HG02678 (cell line): ENCODE results near the gene BLACAT1.
A peak's percentile ranks its signal among the peaks of the same experiment; 100 is the strongest.
"Not testable (repeated sequence)": the region's sequence is repeated elsewhere in the genome, so short reads cannot be mapped to it uniquely, and the experiment has no call there.

Experiments used
- ATAC-seq: cut with Tn5 transposase; IDR thresholded peaks from one replicate; pipeline ENCODE4 v1.9.1; 2021; ENCODE audit warnings: mild to moderate bottlenecking, moderate library complexity; ENCODE audit not compliant: unreplicated experiment

BLACAT1 gene

GRCh38 chr1:205442051-205442725 is 13.7 kb downstream of the BLACAT1 start:
- ATAC-seq: no peak

GRCh38 chr1:205441716-205442050 is 14.2 kb downstream of the BLACAT1 start:
- ATAC-seq: no peak

- peak; percentile 7 for ATAC-seq
These were observed 14.6 kb downstream of the BLACAT1 start for GRCh38 chr1:205441318-205441633.

GRCh38 chr1:205440476-205441317 is 15.1 kb downstream of the BLACAT1 start:
- peak; percentile 86 for ATAC-seq

GRCh38 chr1:205440121-205440475 is 15.7 kb downstream of the BLACAT1 start:
- no peak for ATAC-seq

- ATAC-seq: no peak
These were observed 17.4 kb downstream of the BLACAT1 start for GRCh38 chr1:205438213-205439158.

- ATAC-seq: no peak
These were observed 18.3 kb downstream of the BLACAT1 start for GRCh38 chr1:205437570-205437969.

GRCh38 chr1:205436776-205437410 is 19.0 kb downstream of the BLACAT1 start:
- ATAC-seq: no peak

- no peak for ATAC-seq
These were observed 20.0 kb downstream of the BLACAT1 start for GRCh38 chr1:205435578-205436573.

- ATAC-seq: no peak
These were observed 21.1 kb downstream of the BLACAT1 start for GRCh38 chr1:205434738-205435137.

GRCh38 chr1:205432692-205433091 is 23.2 kb downstream of the BLACAT1 start:
- ATAC-seq: not testable (repeated sequence)

GRCh38 chr1:205432116-205432515 is 23.7 kb downstream of the BLACAT1 start:
- no peak for ATAC-seq

GRCh38 chr1:205430696-205431305 is 25.0 kb downstream of the BLACAT1 start:
- ATAC-seq: peak; percentile 56

GRCh38 chr1:205429762-205430695 is 25.8 kb downstream of the BLACAT1 start:
- ATAC-seq: no peak

GRCh38 chr1:205424901-205425600 is 30.8 kb downstream of the BLACAT1 start:
- ATAC-seq: no peak

GRCh38 chr1:205423814-205424399 is 31.9 kb downstream of the BLACAT1 start:
- no peak for ATAC-seq

GRCh38 chr1:205422993-205423642 is 32.7 kb downstream of the BLACAT1 start:
- no peak for ATAC-seq
